GM04504 (cell line): ENCODE results near the gene ITPR1.

ENCODE experiments used
- DNase-seq: peaks from one replicate; pipeline ENCODE4 v3.0.0-alpha.2; 2012; ENCODE audit warnings: low read depth

Gene ITPR1

GRCh38 chr3:4720316-4721075, 227.3 kb downstream of the ITPR1 start:
- peak; percentile 64 for DNase-seq

GRCh38 chr3:4721511-4721911, 228.4 kb downstream of the ITPR1 start:
- DNase-seq = peak; percentile 37

- DNase-seq = no peak
Measured at GRCh38 chr3:4722103-4722502, 229.0 kb downstream of the ITPR1 start.

GRCh38 chr3:4724051-4724629, 231.0 kb downstream of the ITPR1 start:
- DNase-seq = no peak

- DNase-seq = no peak
Measured at GRCh38 chr3:4726549-4726948, 233.4 kb downstream of the ITPR1 start.

- no peak for DNase-seq
Measured at GRCh38 chr3:4729061-4729973, 236.2 kb downstream of the ITPR1 start.

- no peak for DNase-seq
Measured at GRCh38 chr3:4730719-4731118, 237.6 kb downstream of the ITPR1 start.

- DNase-seq = no peak
Measured at GRCh38 chr3:4731543-4732111, 238.5 kb downstream of the ITPR1 start.

- no peak for DNase-seq
Measured at GRCh38 chr3:4732925-4733324, 239.8 kb downstream of the ITPR1 start.

- DNase-seq = no peak
Measured at GRCh38 chr3:4734454-4734853, 241.3 kb downstream of the ITPR1 start.

GRCh38 chr3:4735243-4735642, 242.1 kb downstream of the ITPR1 start:
- no peak for DNase-seq

GRCh38 chr3:4736284-4736861, 243.2 kb downstream of the ITPR1 start:
- DNase-seq = no peak

GRCh38 chr3:4738737-4739274, 245.7 kb downstream of the ITPR1 start:
- DNase-seq = no peak

GRCh38 chr3:4739289-4740236, 246.4 kb downstream of the ITPR1 start:
- no peak for DNase-seq

GRCh38 chr3:4740397-4741105, 247.4 kb downstream of the ITPR1 start:
- no peak for DNase-seq

- DNase-seq = no peak
Measured at GRCh38 chr3:4741106-4741403, 247.9 kb downstream of the ITPR1 start.

GRCh38 chr3:4741404-4742307, 248.5 kb downstream of the ITPR1 start:
- peak; percentile 94 for DNase-seq

- DNase-seq = no peak
Measured at GRCh38 chr3:4742359-4742758, 249.2 kb downstream of the ITPR1 start.

- no peak for DNase-seq
Measured at GRCh38 chr3:4743371-4743770, 250.2 kb downstream of the ITPR1 start.
